HG02973 (cell line): ENCODE results near the gene POLE.

Experiments used
- ATAC-seq: cut with Tn5 transposase; IDR thresholded peaks from one replicate; pipeline ENCODE4 v1.9.1; 2021; ENCODE audit warnings: moderate library complexity; ENCODE audit not compliant: unreplicated experiment

POLE gene

DNA sequence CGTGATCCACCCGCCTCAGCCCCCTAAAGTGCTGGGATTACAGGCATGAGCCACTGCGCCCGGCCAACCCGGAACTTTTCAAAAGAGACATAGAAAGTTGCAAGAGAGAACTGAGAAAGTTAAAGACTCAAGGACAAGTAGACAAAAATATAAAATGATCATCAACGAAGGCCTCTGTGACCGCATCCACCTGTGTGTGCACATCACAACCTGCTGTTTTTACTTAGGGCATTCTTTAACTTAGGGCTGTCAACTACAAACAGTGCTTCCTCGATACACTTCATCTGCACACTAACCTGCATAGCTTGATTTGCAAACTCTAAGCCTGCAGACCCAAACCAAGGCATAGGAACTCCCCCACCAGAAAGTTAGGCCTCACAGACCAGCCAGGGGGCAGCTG is 53.7 kb downstream of the POLE start:
- ATAC-seq: no peak

GRCh38 chr12:132632521-132633228 is 54.5 kb downstream of the POLE start:
- ATAC-seq: no peak

- no peak for ATAC-seq
Observed at GRCh38 chr12:132631666-132632065, 55.5 kb downstream of the POLE start.

- ATAC-seq: no peak
Observed at GRCh38 chr12:132630672-132631071, 56.5 kb downstream of the POLE start.

- no peak for ATAC-seq
Observed at GRCh38 chr12:132629330-132629729, 57.8 kb downstream of the POLE start.

GRCh38 chr12:132625731-132626430 is 61.3 kb downstream of the POLE start:
- no peak for ATAC-seq

DNA sequence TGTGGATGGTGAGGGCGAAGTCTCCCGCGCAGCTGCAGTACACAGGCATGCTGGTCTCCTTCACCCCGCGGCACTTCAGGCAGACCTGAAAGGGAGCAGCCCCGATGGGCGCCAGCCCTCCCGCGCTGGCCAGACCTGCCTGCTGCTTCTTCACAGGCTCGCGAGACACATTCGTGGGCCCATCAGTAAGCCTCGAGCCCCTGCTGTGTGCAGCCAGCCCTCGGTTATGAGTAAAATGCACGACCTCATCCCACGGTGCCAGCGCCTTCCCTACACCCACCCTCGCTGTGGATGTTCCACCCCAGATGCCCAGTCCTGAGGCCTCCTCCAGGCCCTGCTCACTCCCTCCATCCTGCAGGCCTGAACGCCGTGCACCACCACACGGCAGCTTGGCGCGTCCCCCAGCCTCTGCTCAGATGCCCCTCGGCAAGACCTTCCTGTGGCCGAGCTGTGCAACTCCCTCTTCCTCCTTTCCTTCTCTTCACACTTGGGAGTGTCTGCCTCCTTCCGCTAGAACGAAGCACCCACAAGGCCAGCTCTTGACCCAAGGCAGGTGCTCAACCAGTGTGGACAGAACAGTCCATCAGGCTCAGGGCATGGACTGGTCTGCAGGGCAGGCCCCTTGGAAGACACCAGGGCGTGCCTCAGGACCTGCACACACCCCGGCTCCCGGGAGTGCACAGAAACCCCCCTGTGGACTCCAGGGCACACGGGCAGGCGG is 62.1 kb downstream of the POLE start:
- ATAC-seq: no peak

DNA sequence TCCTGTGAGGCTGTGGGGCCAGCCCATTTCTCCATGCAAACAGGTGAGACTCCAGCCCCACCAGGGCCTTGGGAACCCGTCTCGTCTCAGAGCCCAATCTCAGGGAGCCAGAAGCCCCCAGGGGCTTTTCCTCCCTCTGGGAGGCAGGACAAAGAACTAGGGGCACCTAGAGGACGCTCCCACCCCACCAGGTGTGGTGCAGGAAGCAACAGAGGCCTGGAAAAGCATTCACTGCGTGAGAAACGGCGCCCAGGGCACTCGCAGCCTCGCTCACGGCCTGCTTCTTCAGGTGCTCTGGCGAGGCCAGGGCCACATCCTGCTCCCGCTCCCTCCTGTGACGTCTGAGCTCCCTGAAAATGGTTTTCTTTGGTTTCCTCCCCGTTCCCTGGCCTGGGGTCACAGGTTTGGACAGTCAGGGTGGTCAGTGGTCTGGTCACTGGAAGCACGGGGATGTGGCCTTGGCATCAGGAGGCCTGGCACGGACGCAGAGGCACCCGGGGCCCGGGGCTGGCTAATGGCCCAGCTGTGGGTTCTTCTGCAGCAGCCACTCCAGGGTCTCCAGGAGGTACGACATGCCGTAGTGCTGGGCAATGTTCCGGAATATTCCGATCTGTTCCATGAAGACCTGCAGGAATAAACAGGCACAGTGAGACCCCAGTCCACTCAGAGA is 62.8 kb downstream of the POLE start:
- ATAC-seq: no peak

GRCh38 chr12:132623072-132623869 is 63.9 kb downstream of the POLE start:
- no peak for ATAC-seq

DNA sequence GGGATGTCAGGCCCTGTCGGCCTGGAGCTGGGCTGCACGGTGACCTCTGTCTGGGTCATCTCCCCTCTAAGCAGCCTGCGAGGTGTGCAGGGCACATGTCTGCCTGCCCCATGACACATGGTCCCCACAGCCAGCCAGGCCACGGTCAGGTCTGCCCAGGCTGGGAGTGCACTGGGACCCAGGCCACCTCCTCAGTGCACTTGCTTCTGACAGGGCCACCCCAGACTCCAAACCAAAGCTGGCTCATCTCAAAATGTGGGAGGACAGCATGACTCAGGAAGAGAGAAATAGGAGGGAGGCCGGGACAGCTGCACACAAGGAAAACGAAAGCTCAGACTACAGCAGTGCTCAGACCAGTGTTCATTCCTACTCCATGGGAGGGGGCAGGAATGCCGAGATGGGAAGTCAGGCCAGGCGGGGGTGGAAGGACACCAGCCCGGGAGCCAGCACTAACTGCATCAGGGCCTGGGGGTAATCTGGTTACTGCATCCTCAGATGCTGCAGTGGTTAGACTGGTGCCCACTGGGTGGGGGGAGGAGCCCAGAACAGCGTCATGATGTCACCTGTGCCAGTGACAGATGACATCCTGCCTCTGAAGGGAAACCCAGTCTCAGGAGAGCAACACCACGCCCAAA is 64.6 kb downstream of the POLE start:
- ATAC-seq: no peak

- ATAC-seq: no peak
Observed at GRCh38 chr12:132621657-132622435, 65.3 kb downstream of the POLE start.

GRCh38 chr12:132620899-132621656 is 66.1 kb downstream of the POLE start:
- no peak for ATAC-seq

DNA sequence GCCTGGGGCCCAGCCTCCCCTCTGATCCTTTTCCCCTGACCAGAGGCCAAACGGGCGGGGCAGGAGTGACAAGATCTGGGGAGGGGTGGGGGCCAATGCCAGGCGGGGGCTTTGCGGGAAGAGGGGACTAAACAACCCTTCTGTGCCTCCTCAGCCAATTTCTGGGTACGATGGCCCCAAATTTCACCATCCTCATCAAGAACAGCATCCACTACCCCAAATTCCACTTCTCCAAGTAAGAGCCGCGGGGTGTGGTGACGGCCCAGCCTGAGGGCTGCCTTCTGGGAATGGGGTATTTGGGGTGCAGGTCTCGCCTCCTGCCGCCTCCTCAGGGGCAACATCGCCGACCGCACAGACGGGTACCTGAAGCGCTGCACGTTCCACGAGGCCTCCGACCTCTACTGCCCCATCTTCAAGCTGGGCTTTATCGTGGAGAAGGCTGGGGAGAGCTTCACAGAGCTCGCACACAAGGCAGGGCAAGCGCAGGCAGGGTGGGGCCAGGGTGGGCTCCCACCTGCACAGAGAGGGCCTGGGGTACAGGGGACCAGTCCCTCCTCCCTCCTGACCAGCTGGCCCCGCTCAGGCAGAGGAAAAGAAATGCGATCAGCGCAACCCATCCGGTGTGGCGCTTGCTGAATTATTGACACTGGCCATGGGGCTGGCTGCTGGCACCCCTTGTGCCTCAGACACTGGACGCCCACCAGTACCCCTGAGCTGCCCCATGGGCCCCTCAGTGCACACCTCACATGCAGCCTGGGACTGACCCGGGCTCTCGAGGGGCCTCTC is 66.8 kb downstream of the POLE start:
- ATAC-seq: no peak

DNA sequence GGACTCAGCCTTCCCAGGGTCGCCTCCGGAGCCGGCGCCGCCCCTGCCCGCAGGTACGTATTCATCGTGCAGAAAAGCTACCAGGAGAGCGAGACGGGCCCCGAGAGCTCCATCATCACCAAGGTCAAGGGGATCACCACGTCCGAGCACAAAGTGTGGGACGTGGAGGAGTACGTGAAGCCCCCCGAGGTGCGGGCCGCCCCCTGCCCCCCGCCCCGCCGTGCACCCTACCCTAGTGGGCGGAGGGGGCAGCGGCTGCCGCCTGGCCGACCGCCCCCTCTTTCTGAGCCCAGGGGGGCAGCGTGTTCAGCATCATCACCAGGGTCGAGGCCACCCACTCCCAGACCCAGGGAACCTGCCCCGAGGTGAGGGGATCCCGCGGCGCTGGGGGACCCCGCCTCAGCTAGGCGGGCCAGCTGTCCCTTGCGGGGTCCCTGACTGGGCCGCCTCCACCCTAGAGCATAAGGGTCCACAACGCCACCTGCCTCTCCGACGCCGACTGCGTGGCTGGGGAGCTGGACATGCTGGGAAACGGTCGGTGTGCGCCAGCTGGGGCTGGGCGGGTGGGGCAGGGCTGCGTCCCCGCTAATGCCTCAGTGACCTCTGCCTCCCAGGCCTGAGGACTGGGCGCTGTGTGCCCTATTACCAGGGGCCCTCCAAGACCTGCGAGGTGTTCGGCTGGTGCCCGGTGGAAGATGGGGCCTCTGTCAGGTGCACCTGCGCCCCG is 67.6 kb downstream of the POLE start:
- ATAC-seq: no peak

DNA sequence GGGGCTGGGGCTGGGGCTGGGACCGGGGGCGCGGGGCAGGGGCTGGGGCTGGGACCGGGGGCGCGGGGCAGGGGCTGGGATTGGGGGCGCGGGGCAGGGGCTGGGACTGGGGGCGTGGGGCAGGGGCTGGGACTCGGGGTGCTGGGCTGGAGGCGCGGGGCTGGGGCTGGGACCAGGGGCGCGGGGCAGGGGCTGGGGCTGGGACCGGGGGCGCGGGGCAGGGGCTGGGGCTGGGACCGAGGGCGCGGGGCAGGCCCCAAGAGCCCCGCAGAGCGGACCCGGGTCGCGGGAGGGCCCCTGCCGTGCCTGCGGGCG is 68.1 kb downstream of the POLE start:
- no peak for ATAC-seq

DNA sequence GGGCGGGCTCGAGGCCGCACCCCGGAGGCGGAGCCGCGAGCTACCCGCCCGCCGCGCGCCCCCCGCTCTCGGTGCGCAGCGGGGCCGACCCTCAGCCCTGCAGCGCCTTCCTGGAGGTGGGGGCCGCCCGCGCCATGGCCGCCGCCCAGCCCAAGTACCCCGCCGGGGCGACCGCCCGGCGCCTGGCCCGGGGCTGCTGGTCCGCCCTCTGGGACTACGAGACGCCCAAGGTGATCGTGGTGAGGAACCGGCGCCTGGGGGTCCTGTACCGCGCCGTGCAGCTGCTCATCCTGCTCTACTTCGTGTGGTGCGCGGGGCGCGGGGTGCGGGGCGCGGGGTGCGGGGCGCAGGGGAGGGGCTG is 68.5 kb downstream of the POLE start, which contains the start of gene P2RX2:
Gene P2RX2, plus strand, starts transcription at position 94 of the 361 bp plus-strand sequence. Its CDS starts 41 bp downstream, at position 135.
- ATAC-seq: no peak
